ENCODE data around the gene DIRAS1.

GRCh38 chr19:2728783-2729387 lies 7.7 kb upstream of the DIRAS1 start:
- TF ChIP-seq EZH2phosphoT487 (IDR thresholded peaks at IDR 0.05; ENCODE audit: insufficient read depth, low read depth) (no peak), EZH2 (IDR thresholded peaks at IDR 0.05; ENCODE audit: insufficient read depth, poor library complexity, severe bottlenecking) (no peak)
